COLO829 (cell line): ENCODE data around the gene CYP27B1.

ENCODE experiments used
- DNase-seq: peaks from one replicate; pipeline ENCODE4 v3.0.0; 2012; ENCODE audit warnings: low spot score

Gene CYP27B1

GRCh38 chr12:57765698-57766463 lies 997 bp downstream of the CYP27B1 start:
- no peak for DNase-seq

- no peak for DNase-seq
Measured at GRCh38 chr12:57765003-57765697, 1.7 kb downstream of the CYP27B1 start.

DNA sequence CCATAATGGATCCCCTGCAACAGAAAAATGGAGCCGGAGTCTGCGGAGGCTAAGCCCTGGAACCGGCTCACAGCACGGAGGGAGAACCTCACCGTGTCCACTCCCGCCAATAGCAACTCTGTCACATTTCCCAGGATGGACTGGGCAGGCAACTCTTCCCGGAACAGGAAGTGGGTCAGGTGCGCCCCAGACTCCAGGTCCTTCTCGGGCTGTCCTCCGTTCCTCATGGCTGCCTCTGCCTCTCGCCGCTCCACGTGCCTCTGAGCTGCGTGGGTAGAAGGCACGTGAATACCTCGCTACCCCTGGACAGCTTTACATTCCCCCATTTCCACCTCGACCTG lies 2.2 kb downstream of the CYP27B1 start:
- no peak for DNase-seq

- no peak for DNase-seq
Measured at GRCh38 chr12:57763881-57764661, 2.8 kb downstream of the CYP27B1 start.

GRCh38 chr12:57762463-57762862 lies 4.4 kb downstream of the CYP27B1 start:
- DNase-seq, result no peak

DNA sequence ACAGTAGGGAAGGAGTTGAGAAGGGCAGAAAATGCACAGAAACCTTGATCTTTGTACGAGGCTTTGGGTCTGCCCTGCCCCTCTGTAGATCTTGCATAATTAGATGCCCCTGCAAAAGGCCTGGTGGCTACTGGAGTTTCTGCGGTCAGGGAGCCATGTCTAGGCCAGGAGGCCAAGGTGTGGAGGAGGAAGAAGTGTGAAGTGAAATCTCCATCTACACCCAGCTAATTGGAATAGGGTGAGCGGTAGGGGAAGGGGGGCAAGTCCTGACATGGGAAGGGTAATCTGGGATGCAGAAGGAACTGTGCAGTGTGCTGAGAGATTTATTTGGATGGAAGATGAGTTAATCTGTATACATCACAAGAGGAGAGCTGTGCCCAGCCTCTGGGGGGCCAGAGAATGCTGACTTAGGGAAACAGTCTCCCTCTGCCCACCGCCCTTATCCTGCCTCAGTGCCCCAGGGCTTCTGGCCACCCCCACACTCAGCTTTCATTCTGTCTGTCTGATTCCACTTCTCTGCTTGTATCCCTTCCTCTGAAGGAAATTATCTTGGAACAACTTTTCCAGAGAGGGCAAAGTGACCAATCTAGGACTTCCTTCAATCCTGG lies 5.4 kb downstream of the CYP27B1 start:
- no peak for DNase-seq

DNA sequence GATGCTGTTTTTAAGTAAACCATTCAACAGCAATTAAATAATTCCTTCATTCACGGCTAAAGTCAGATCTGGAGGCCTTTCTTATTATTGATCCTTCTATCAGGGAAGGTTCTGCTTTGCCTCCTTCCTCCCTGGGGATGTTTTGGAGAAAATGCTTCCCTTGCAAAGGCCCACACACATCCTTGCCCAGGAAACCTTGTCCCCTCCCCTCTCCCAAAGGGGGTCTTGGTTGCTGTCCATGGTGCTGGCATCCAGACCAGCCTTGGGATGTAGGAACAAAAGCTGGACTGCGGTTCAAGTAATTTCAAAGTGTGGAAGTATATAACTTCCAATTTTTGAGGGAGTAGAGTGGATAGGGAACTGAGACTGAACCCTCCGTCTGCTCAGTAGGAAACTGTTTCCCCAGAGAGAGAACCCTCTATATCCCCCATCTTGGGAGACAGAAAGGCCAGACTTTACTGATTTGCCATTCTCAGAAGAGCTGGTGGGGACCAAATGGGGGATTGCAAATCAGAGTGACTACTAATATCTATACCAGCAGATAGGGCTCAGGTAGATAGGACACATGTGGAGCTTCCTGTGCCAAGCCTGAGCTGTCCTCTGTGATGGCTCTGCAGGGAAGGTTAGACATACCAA lies 6.4 kb downstream of the CYP27B1 start:
- no peak for DNase-seq

GRCh38 chr12:57759360-57759980 lies 7.4 kb downstream of the CYP27B1 start:
- no peak for DNase-seq

- DNase-seq, result no peak
Measured at GRCh38 chr12:57758552-57759359, 8.1 kb downstream of the CYP27B1 start.

DNA sequence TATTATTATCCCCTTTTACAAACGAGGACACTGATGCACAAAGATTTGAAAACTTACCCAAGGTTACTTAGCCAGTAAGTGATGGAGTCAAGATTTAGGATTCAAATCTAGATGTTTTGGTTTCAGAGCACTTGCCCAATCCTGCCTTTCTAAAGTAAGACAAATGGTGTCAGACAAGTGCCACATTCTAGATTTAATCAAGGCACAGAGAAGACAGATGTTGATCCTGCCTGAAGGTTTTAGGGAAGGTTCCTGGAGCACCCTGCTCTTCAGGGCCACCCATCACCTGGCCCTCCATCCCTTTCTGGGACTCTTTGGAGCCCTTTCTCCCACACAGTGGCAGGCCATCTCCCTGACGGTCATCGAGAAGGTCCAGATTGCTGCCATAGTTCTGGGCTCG lies 9.1 kb downstream of the CYP27B1 start:
- DNase-seq, result no peak

GRCh38 chr12:57756406-57757341 lies 10.2 kb downstream of the CYP27B1 start:
- peak; percentile 74 for DNase-seq

DNA sequence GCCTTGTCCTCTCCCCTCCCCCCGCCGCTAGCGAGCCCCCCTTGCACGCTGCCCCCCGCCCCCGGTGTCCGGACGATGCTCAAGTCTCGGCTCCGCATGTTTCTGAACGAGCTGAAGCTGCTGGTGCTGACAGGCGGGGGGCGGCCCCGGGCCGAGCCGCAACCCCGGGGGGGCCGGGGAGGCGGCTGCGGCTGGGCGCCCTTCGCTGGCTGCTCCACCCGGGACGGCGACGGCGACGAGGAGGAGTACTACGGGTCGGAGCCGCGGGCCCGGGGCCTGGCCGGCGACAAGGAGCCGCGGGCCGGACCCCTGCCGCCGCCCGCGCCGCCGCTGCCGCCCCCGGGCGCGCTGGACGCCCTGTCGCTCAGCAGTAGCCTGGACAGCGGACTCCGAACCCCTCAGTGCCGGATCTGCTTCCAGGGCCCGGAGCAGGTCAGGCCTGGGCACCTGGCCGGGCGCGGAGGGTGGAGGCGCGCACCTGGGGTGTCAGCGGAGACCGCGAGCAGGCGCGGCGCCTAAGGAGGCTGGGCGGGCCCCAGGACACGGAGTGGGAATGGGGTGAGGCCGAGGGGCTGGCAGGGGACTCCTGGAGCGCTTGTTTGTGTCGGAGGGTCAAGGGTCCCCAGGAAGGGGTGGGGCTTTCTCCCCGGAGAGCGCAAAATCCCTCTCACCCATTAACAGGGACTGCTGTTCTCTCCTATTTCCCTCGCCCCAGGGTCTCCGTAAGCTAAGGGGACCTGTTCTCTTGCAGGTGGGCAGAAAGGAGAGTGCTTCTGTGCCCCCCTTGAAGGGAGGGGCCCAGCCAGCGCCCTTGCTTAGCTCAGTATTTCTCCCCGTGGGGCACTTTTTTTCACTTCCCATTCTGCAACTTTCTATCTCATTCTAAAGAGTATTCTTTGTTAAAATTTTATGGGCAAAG lies 11.2 kb downstream of the CYP27B1 start:
- no peak for DNase-seq

- no peak for DNase-seq
Measured at GRCh38 chr12:57755194-57755453, 11.8 kb downstream of the CYP27B1 start.

DNA sequence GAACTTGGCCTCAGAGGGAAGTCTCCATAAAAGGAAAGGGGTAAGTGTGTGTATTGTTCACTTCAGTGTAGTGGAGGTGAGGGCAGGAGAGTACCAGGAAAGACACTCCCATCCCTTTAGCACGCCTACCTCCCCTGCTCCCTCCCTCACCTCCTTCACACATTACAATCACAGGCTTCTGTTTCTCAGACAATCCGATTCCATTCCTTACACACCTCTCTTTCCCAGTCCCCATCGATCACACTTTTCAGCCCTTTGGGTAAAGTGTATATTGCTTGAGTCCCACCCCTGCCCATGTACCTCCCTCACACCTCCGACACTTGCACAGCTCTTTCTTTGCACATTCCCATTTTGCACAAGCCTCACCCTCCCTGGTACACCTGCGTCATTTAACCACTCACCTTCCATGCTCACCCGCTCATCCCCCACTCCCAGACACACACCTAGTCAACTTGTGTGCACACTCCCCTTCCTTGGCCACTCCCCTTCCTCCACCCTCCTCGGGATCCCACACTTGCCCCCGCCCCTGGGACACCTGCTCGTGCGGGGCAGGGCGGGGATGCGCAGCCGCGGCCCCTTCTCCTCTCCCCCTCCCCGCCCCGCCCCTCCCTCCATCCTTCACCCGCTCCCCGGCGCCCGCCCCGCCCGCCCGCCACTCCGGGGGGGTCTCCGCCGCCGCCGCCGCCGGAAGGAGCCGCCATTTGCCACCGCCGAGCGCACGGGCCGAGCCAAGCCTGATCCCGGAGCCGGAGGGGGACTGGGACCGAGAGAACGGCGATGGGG lies 12.3 kb downstream of the CYP27B1 start, which contains the start of gene MARCHF9:
TSS of gene MARCHF9 (plus strand) at position 693 of the 783 bp plus-strand sequence. CDS start 426 bp downstream, outside the sequence.
- DNase-seq, result no peak

DNA sequence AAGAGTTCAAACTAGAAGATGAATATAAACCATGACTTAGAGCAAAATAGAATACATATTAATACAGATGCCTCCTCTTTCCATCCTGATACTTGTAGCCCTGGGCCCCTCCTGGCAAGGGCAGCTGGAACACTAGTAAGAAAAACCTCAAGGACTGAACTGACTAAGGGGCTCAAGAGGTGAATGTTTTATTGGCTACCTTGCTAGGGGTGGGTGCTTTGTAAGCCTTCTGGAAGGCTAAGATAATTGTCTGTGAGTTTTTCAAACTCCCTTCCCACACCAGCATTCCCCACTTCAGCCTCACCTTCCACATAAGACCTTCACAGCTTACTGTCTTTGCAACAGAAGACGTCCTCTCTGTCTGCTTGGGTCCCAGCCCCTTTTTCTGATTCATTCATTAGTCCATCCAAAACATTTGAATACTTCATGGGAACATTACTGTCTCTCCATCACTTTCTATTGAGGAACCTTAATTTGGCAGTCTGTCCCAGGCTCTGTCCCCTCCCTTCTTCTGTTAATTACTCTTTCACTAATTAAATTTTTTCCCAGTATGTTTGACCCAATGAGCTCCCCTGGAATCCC lies 13.0 kb downstream of the CYP27B1 start:
- no peak for DNase-seq

- DNase-seq, result no peak
Measured at GRCh38 chr12:57752668-57753000, 14.2 kb downstream of the CYP27B1 start.
